GM19351 (cell line): Measurements from ENCODE around the gene HLA-DMB.

ENCODE experiments used
- ATAC-seq: cut with Tn5 transposase; IDR thresholded peaks from one replicate; pipeline ENCODE4 v1.9.1; 2021; ENCODE audit warnings: mild to moderate bottlenecking, moderate library complexity; ENCODE audit not compliant: unreplicated experiment

HLA-DMB gene

GRCh38 chr6:32931211-32931610, 9.6 kb downstream of the HLA-DMB start:
- no peak for ATAC-seq

- no peak for ATAC-seq
Measured at GRCh38 chr6:32922083-32922482, 18.7 kb downstream of the HLA-DMB start.

GRCh38 chr6:32920715-32921114, 20.1 kb downstream of the HLA-DMB start:
- no peak for ATAC-seq

GRCh38 chr6:32912951-32913350, 27.9 kb downstream of the HLA-DMB start:
- no peak for ATAC-seq

GRCh38 chr6:32908897-32909296, 31.9 kb downstream of the HLA-DMB start:
- no peak for ATAC-seq

- no peak for ATAC-seq
Measured at GRCh38 chr6:32906539-32906938, 34.3 kb downstream of the HLA-DMB start.

GRCh38 chr6:32905078-32905477, 35.8 kb downstream of the HLA-DMB start:
- no peak for ATAC-seq

- ATAC-seq: no peak
Measured at GRCh38 chr6:32903952-32904351, 36.9 kb downstream of the HLA-DMB start.

GRCh38 chr6:32895006-32895345, 45.9 kb downstream of the HLA-DMB start:
- ATAC-seq: no peak

- peak; percentile 97 for ATAC-seq
Measured at GRCh38 chr6:32894085-32895005, 46.5 kb downstream of the HLA-DMB start.

- no peak for ATAC-seq
Measured at GRCh38 chr6:32890831-32891230, 50.0 kb downstream of the HLA-DMB start.

- ATAC-seq: no peak
Measured at GRCh38 chr6:32889533-32889932, 51.3 kb downstream of the HLA-DMB start.

GRCh38 chr6:32888576-32888975, 52.3 kb downstream of the HLA-DMB start:
- ATAC-seq: no peak

GRCh38 chr6:32887616-32888015, 53.2 kb downstream of the HLA-DMB start:
- ATAC-seq: no peak

GRCh38 chr6:32886681-32887383, 54.0 kb downstream of the HLA-DMB start:
- no peak for ATAC-seq

GRCh38 chr6:32885698-32886286, 55.0 kb downstream of the HLA-DMB start:
- no peak for ATAC-seq
